Ascending aorta (tissue), 2 donors: Measurements from ENCODE around the gene DMKN. TPM values are rescaled to one million over a fixed set of nuclear protein-coding genes. Genes with fewer than 3 reads are reported as not detected.
"Not testable (repeated sequence)": the region's sequence is repeated elsewhere in the genome, so short reads cannot be mapped to it uniquely, and the experiment has no call there.

ENCODE experiments used
- DNase-seq, 2 donors: peaks; one replicate each; pipeline ENCODE4 v3.0.0-alpha.2; 2019; ENCODE audit warnings: low spot score in 2 of 2
- H3K27ac ChIP-seq, 2 donors: fragments of 200-600 bp; sonication (generic); one replicate each; pipeline ENCODE4 v1.5.1; 2016 to 2017; ENCODE audit warnings: mild to moderate bottlenecking in 1 of 2
- H3K27me3 ChIP-seq: fragments of 200-600 bp; sonication (generic); one replicate; pipeline ENCODE4 v1.5.1; 2017
- H3K36me3 ChIP-seq, 2 donors: fragments of 200-600 bp; sonication (generic); one replicate each; pipeline ENCODE4 v1.5.1; 2016
- H3K4me1 ChIP-seq, 2 donors: fragments of 200-600 bp; sonication (generic); one replicate each; pipeline ENCODE4 v1.5.1; 2016 to 2017; ENCODE audit warnings: mild to moderate bottlenecking in 1 of 2
- H3K4me3 ChIP-seq, 2 donors: fragments of 200-600 bp; sonication (generic); one replicate each; pipeline ENCODE4 v1.5.1; 2016 to 2017; ENCODE audit warnings: mild to moderate bottlenecking in 1 of 2
- H3K9me3 ChIP-seq, 2 donors: fragments of 200-600 bp; sonication (generic); one replicate each; pipeline ENCODE4 v1.5.1; 2016
- CTCF ChIP-seq, 3 experiments: fragments of 200-600 bp in 2 of 3; fragments of 450-650 bp in 1 of 3; sonication (generic) in 2 of 3; IDR thresholded peaks; one replicate each; pipeline ENCODE4 v1.5.1; 2016 to 2019; ENCODE audit warnings: antibody characterized with exemption in 3 of 3, mild to moderate bottlenecking in 1 of 3, moderate library complexity in 1 of 3
- intact Hi-C: fragments of 100-400 bp; cut with DNase I; formaldehyde crosslinking; loops from one replicate; pipeline ENCODE4 v1.15.1; 2023
- total RNA-seq: library from RNA; depleted of rRNA; stranded (reverse); fragments of >200 nt; gene quantifications from one replicate; pipeline ENCODE4 v1.1.0, GENCODE V29; 2016

The DMKN gene
- total RNA-seq, 1 donor from 2014 or later = 1.7 TPM

- Histone ChIP-seq H3K36me3 (no peaks in the 10 kb centered on the region), H3K4me1 (no peaks in the 10 kb centered on the region), H3K27me3 (no peaks in the 10 kb centered on the region), H3K9me3 (no peaks in the 10 kb centered on the region), H3K27ac (no peak overlapping the region), H3K4me3 (no peak overlapping the region)
- DNase-seq = no peak
- no peak for TF ChIP-seq CTCF (IDR thresholded peaks at IDR 0.05)
- intact Hi-C loops = no loop called here
Observed at GRCh38 chr19:35471946-35472345, 41.5 kb downstream of the DMKN start.

- H3K36me3 ChIP-seq, intact Hi-C loops, H3K4me3 ChIP-seq, H3K27ac ChIP-seq, DNase-seq, H3K9me3 ChIP-seq, H3K4me1 ChIP-seq, H3K27me3 ChIP-seq: not testable (repeated sequence)
Observed at GRCh38 chr19:35471075-35471474, 42.4 kb downstream of the DMKN start.

- no peak overlapping the region for H3K4me3 ChIP-seq
- intact Hi-C loops = no loop called here
- no peaks in the 10 kb centered on the region for H3K36me3 ChIP-seq
- no peaks in the 10 kb centered on the region for H3K9me3 ChIP-seq
- TF ChIP-seq CTCF (IDR thresholded peaks at IDR 0.05) = no peak
- no peaks in the 10 kb centered on the region for H3K4me1 ChIP-seq
- no peak for DNase-seq
- no peak overlapping the region for H3K27ac ChIP-seq
- H3K27me3 ChIP-seq = no peaks in the 10 kb centered on the region
Observed at GRCh38 chr19:35470128-35470527, 43.3 kb downstream of the DMKN start.

GRCh38 chr19:35468637-35469036 is 44.8 kb downstream of the DMKN start:
- H3K4me1 ChIP-seq = no peaks in the 10 kb centered on the region
- no peak overlapping the region for H3K4me3 ChIP-seq
- DNase-seq = no peak
- no peaks in the 10 kb centered on the region for H3K9me3 ChIP-seq
- no peaks in the 10 kb centered on the region for H3K27me3 ChIP-seq
- intact Hi-C loops = no loop called here
- H3K36me3 ChIP-seq = no peaks in the 10 kb centered on the region
- TF ChIP-seq CTCF (IDR thresholded peaks at IDR 0.05) = peak in 1 of 3 experiments; percentile 34
- H3K27ac ChIP-seq = no peak overlapping the region

- no peak for DNase-seq
- no peaks in the 10 kb centered on the region for H3K4me1 ChIP-seq
- no peak for TF ChIP-seq CTCF (IDR thresholded peaks at IDR 0.05)
- H3K27me3 ChIP-seq = no peaks in the 10 kb centered on the region
- no peaks in the 10 kb centered on the region for H3K36me3 ChIP-seq
- H3K27ac ChIP-seq = no peak overlapping the region
- no peaks in the 10 kb centered on the region for H3K9me3 ChIP-seq
- H3K4me3 ChIP-seq = no peak overlapping the region
- intact Hi-C loops = no loop called here
Observed at GRCh38 chr19:35466259-35466658, 47.2 kb downstream of the DMKN start.

GRCh38 chr19:35462956-35463355 is 50.5 kb downstream of the DMKN start:
- H3K4me3 ChIP-seq, H3K27me3 ChIP-seq, H3K4me1 ChIP-seq, intact Hi-C loops, DNase-seq, H3K9me3 ChIP-seq, H3K36me3 ChIP-seq, H3K27ac ChIP-seq: not testable (repeated sequence)

- H3K4me3 ChIP-seq = no peak overlapping the region
Observed at GRCh38 chr19:35462476-35462953, 50.9 kb downstream of the DMKN start.

GRCh38 chr19:35461788-35462187 is 51.7 kb downstream of the DMKN start:
- DNase-seq, H3K4me3 ChIP-seq, intact Hi-C loops, H3K27ac ChIP-seq, H3K36me3 ChIP-seq, H3K27me3 ChIP-seq, H3K4me1 ChIP-seq, H3K9me3 ChIP-seq: not testable (repeated sequence)

More at GRCh38 chr19:35462476-35462953, 50.9 kb downstream of the DMKN start:
- Histone ChIP-seq H3K36me3 (no peaks in the 10 kb centered on the region), H3K9me3 (no peaks in the 10 kb centered on the region), H3K27me3 (no peaks in the 10 kb centered on the region), H3K4me1 (no peaks in the 10 kb centered on the region), H3K27ac (no peak overlapping the region)
- no peak for TF ChIP-seq CTCF (IDR thresholded peaks at IDR 0.05)
- DNase-seq = no peak
- intact Hi-C loops = no loop called here
